GM10248 (cell line): ENCODE measurements around the gene CRYGN.

Experiments
- CTCF ChIA-PET: fragments of 300-600 bp; sonication (Branson Sonifier 250); formaldehyde crosslinking; extraction: SDS; loops from one replicate; lab custom pipeline; 2021; ENCODE audit warnings: antibody characterized with exemption; lab: Yijun Ruan, JAX
- POLR2A ChIA-PET: fragments of 350-650 bp; sonication (Branson Sonifier 250); formaldehyde crosslinking; extraction: SDS; loops from one replicate; lab custom pipeline; 2020; ENCODE audit warnings: antibody characterized with exemption; lab: Yijun Ruan, JAX
- DNase-seq: peaks from one replicate; pipeline ENCODE4 v3.0.0; 2012; ENCODE audit errors: extremely low spot score
- CTCF ChIP-seq: IDR thresholded peaks from 2 replicates; pipeline ENCODE4 v1.5.1; 2012; ENCODE audit warnings: mild to moderate bottlenecking, low read depth; ENCODE audit errors: extremely low read depth, missing control alignments, control extremely low read depth

CRYGN gene

GRCh38 chr7:151410405-151411390 lies 29.2 kb downstream of the CRYGN start:
- ChIA-PET POLR2A (no interaction called here), CTCF (interaction anchor here (1.3 kb wide), 1 partner anchor 37 kb away, joined by 3 read pairs; no protein-coding TSS in a partner anchor)
- no peak for TF ChIP-seq CTCF
- DNase-seq, result no peak

DNA sequence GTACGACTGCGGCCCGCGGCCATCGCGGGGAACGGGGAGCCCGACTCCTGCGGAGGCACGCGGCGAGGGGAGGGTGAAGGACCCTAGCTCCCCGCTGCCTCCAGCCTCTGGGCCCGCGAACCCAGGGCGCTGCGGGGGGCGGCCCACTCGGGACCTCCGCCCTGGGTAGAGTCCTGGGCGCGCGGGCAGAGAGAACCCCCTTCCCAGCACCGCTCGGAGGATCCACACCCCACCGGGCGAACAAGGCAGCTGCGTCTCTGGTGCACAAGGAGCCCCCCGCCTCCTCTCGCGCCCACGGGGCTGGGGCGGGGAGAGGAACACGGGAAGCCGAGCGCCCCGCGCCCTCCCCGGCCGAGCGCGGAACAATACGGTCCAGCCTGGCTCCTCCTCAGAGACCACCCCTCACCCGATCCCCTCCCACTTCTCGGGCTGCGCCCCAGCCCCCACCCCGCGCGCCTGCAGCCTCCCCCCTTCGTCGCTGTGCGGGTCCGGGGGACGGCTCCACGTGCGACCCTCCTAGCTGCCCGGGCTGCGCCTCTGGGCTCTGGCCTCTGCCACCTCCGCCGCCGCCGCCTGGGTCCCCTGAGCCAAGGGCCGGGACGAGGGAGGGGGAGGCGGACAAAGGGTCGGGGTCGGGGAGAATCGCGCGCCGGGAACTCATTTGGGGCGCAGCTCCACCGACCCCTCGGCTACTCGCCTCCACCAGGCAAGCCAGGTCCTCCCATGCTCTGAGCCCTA lies 30.1 kb downstream of the CRYGN start, which contains the start of gene WDR86:
TSS of gene WDR86 (minus strand) at position 372 of the 738 bp plus-strand sequence. CDS start 449 bp downstream, outside the sequence.
- CTCF ChIA-PET, result interaction anchor here (1.3 kb wide), 1 partner anchor 38 kb away, joined by 3 read pairs; no protein-coding TSS in a partner anchor
- no peak for DNase-seq
- TF ChIP-seq CTCF, result no peak
- POLR2A ChIA-PET, result no interaction called here

DNA sequence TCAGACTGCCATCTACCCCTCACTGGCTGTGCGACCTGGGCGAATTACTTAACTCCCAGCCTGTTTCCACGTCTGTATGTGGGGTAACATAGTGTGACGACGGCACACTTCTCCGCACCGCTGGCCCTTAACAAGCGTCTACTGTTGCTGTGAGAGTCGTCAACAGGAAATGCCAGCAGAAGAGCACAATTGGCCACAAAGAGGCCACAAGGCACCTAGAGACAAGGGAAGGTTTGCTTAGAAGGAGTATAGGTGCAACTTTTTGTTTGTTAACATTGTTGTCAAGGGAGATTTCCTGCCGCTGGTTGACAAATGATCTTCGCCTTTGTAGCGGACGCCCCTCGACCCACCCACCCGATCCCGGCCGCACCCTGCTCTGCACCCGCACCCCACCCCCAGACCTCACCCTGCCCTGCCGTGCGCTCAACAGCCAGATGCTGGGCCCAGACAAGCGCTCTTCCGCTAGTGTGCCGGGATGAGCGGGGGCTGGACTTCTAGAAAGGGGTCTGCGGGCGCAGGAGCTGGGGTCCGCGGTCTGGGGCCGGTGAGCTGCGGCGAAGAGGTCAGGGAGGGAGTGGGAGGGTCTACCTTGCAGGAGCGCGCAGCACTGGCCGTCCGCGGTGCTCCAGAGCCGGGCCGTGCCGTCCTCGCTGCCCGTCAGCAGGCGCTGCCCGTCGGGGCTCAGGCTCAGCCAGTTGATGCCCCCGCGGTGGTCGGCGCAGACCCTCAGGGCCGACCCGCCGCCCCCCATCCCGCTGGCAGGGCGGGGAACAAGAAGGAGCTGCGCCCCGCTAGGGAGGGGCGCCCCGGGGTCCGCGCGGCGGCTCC lies 30.9 kb downstream of the CRYGN start:
- CTCF ChIA-PET, result interaction anchor here (1.3 kb wide), 1 partner anchor 39 kb away, joined by 3 read pairs; no protein-coding TSS in a partner anchor

DNA sequence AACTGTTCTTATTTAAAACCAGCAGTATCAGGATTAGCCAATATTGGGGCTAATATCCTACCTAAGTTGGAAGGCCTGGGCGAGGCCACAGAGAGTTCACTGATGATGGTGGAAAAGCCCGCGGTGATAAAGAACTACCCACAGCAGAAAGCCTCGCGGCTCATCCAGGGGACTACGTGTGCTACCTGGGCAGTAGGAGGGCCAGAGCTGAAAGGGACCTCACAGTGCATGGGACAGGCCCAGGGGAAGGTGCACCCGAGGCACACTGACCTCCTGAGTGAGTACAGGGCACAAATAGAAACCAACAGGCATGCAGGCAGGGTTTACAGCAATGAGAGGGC lies 31.5 kb downstream of the CRYGN start:
- DNase-seq, result no peak
- no peak for TF ChIP-seq CTCF
- CTCF ChIA-PET, result no interaction called here
- POLR2A ChIA-PET, result no interaction called here

More for the DNA sequence above, 30.9 kb downstream of the CRYGN start:
- no peak for TF ChIP-seq CTCF
- DNase-seq, result no peak
- POLR2A ChIA-PET, result no interaction called here

DNA sequence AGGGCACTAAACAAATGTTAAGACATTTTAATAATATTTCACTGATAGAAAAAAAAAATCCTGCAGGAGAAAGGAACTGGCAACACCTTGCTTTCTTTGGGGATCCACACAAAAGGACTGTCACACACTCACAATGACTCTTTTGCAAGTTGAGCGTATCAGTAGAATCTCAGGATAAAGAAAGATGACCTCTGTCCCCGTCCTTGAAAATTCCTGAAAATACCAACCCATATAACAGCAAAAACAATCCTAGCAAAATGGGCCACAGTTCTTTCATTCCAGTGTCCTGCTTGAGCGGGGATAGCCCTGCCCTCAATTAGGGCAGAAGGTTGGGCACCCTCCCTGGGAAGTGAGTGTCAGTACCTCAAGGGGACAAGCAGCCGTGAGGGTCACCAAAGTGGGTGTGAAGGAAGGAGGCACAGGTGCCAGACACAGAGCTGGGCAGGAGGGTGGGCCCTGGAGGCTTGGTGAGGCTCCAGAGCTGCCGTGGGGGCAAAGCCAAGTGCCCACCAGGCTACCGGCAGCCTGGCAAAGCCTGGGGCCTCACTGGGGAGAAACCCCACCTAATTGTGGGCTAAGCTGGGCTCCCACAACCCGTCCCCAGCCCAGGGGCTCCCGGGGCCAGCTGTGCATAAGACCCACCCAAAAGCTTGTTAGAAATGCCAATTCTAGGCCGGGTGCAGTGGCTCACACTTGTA lies 32.9 kb downstream of the CRYGN start:
- TF ChIP-seq CTCF, result no peak
- CTCF ChIA-PET, result interaction anchor here (1.0 kb wide), 1 partner anchor 26 kb away, joined by 3 read pairs; no protein-coding TSS in a partner anchor
- POLR2A ChIA-PET, result no interaction called here
- no peak for DNase-seq
